Esophagus squamous epithelium (tissue), 4 donors: ENCODE measurements around the gene ANXA7.
"Not testable (repeated sequence)": the region's sequence is repeated elsewhere in the genome, so short reads cannot be mapped to it uniquely, and the experiment has no call there.

Experiments
- CTCF ChIP-seq, 6 experiments: fragments of 450-650 bp in 4 of 6; fragments of 200-600 bp in 2 of 6; sonication (generic) in 2 of 6; IDR thresholded peaks; one replicate each; pipeline ENCODE4 v1.5.1; 2016 to 2019; ENCODE audit warnings: antibody characterized with exemption in 6 of 6, mild to moderate bottlenecking in 4 of 6, moderate library complexity in 4 of 6
- POLR2A ChIP-seq, 4 donors: fragments of 450-650 bp; IDR thresholded peaks; one replicate each; pipeline ENCODE4 v1.6.1; 2017; ENCODE audit warnings: antibody characterized with exemption in 4 of 4, mild to moderate bottlenecking in 4 of 4, moderate library complexity in 3 of 4

GRCh38 chr10:73394325-73394724 is 19.5 kb downstream of the ANXA7 start:
- not testable (repeated sequence) for TF ChIP-seq CTCF, POLR2A (IDR thresholded peaks at IDR 0.05)
